Stimulated activated CD4-positive, alpha-beta T cell treated with anti-CD3 and anti-CD28 coated beads, Interleukin-4, amount 100 ng/mL, for 24 hours (primary cell): ENCODE results near the gene LCAT.
"Not testable (repeated sequence)": the region's sequence is repeated elsewhere in the genome, so short reads cannot be mapped to it uniquely, and the experiment has no call there.

Experiments used
- DNase-seq: peaks from one replicate; pipeline ENCODE4 v3.0.0-alpha.2; 2020

The LCAT gene

DNA sequence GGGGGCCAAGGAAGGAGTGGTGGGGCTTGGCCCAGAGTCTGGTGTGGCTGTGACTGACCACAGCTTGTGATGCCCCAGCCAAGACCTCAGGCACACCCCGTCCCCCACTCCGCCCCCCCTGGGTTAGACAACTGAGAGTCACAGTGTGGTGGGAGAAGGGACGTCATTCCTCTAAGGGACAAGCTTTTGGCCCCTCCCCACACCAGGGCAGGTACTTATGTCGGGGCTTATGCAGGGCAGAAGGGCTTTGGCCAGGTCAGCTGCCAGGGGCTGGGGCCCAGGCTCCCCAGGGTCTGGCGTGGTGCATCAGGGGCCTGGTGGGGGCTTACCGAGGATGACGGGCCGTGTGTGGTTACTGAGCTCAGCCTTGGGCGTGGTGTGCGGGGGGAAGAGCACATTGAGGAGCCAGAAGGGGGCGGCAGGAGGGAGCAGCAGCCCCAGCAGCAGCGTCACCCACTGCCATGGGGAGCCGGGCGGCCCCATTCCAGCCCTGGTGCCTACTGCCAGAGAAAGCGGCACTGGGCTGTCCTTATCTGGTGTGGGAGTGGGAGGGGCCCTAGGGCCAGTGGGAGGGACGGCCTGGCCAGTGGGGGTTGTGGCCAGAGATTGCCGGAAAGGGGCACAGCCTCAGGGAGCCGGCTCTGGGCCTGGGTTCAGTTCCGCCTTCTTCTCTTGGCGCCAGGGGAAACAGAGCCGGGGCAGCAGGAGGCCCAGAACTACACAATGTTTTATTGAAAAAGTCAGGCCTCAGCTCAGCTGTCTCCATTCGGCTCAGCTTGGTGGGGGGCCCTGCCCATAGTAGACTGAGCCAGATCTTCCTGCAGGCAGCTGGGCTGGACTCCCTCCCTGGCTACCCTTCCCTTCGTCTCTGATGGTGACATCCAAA, at the start of gene LCAT:
Gene LCAT, minus strand, starts transcription at position 502 of the 886 bp plus-strand sequence. Its CDS starts 19 bp downstream, at position 483.
- DNase-seq, result no peak

DNA sequence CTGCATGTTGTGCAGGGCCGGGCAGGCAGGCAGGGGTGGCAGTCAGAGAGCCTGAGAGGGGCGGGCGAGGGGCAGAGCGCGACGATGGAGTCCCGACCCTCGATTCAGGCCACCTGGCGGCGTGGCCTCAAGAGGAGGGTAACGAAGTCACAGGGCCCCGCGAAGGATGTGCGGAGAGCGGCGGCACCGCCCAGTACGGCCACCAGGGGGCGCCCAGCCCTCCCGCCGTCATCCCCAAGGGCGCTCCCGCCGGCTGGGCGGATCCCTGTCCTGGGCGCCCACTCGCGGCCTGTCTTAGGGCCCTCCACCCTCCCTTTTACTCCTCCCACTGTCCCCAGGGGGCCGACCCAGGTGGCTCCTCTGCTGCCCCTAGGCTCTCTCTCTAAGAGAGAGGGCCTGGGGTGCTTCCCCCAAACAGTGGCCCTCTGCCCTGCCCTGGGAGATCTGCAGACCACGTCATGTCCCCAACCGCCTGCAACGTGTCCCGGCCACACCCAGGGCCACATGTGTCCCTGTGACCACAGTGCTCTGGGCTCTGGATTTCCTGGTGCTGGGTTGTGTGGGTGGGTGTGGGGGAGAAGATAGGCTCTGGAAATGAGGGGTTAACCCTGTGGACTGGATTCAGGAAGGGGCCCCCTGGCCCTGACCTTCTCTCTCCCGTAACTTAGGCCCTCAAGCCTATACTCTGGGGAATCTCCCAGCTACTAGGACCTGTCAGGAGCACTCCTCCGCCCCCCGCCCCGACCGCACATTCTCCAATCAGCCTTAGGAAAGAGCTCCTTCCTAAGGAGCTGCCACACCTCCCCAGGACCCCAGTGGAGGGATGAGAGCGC, 49.5 kb upstream of the LCAT start:
- peak; percentile 82 for DNase-seq

DNA sequence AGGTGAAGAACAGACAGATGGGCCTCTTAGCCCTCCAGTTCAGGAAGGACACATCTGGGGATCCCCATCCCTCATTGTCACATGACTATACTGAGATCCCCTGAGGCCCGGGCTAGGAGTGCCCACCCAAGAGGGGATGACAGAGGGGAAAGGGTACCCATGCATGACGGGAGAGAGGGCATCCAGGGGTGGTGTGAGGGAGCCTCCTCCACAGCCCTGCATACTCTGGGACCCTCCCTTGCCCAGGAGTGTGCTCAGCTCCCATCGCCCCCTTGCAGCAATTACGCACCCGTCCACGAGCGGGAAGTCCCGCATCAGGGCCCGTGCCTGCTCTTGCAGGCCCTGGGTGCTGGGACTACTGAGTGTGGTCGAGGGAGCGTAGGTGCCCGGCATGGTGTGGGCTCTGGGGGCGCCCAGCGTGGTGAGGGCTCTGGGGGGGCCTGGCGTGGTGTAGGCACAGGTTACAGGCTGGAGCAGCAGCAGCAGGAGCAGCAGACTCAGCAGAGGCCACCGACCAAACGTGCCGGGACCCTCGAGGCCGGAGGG, 48.8 kb upstream of the LCAT start:
- no peak for DNase-seq

DNA sequence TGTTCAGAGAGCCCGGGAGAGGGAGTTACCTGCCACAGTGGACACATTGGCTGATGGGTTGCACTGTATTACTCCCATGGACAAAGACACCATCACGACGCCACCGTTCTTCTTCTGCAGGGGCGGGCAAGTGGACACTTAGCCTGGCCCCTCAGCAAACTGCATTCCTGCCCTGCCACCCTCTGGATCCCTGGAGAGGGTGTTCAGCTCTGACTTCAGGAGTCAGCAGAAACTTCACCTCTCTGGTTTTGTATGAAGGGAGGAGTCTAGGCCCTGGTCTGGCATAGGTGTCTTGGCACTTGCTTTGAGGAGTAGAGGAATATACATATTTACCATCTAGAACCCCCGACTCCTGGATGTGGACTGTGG, 46.1 kb upstream of the LCAT start:
- no peak for DNase-seq

DNA sequence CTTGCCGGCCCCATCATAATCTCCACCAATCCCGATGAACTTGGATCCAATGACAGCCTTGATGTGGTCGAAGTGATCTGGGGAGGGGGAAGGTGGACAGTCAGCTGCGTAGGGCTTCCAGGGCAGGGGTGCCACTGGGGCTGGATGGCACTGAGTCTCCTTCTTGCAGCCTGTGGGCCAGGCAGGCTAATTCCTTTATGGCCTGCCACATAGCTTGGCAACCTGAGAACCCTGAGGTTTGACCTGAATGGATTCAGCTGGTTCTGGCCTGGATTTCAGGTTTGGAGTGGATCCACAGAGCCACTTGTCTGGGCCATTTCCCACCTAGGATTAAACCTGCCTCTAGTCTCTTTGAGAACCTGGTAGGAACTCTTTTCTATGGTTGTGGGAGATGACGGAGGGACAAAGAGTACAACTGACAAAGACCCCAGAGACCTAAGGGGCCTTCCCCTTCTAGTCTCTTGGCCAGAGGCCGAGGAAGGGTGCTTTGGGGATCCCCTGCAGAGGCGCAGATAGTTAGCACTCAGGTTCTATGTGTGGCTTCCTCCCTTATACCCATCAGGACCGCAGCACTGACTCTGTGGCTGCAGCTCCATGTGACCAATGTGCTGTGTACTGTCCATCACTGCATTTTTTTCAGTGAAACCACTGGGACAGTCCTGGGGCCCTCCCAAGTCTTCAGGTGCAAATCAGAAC, 45.5 kb upstream of the LCAT start:
- DNase-seq, result no peak

DNA sequence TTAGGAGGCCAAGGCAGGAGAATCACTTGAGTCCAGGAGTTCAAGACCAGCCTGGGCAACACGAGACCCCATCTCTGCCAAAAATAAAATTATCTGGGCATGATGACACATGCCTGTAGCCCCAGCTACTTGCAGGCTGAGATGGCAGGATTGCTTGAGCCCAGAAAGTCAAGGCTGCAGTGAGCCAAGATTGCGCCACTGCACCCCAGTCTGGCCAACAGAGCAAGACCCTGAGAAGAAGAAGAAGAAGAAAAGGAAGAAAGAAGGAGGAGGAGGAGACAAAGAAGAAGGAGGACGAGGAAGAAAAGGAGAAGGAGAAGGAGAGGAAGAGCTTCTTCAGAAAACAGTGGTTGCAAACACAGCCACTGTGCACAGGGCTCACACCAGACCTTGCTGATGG, 44.8 kb upstream of the LCAT start:
- no peak for DNase-seq

GRCh38 chr16:67987460-67988160, 43.7 kb upstream of the LCAT start:
- DNase-seq, result no peak

- no peak for DNase-seq
These were observed 43.0 kb upstream of the LCAT start for GRCh38 chr16:67986949-67987348.

- no peak for DNase-seq
These were observed 38.2 kb upstream of the LCAT start for GRCh38 chr16:67982011-67982696.

DNA sequence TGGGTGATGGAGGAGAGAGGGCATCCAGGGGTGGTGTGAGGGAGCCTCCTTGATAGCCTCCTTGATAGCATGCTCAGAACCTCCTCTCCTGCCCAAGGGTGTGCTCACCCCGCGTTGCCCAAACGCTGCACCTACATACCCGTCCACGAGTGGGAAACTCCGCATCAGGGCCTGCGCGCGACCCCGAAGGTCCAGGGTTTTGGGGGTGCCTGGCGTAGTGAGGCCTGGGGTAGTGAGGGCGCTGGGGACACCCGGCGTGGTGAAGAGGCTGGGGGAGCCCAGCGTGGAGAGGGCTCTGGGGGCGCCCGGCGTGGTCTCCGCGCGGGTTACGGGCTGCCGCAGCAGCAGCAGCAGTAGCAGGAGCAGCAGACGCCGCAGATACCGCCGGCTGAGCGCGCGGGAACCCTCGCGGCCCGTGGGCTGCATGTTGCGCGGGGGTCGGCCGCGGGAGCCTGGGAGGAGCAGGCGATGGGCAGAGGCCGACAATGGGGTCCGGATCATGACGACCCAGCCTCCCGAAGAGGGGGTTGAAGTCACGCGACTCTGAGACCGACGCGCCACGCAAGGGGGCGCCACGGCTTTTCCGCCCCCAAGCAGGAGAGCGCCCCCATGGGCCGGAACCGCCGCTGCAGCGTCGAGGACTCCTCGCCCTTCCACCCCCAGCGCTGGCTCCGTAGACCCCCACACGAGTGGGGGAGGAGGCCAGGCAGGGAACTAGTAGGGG, 36.2 kb upstream of the LCAT start, which contains the start of gene DPEP3:
Gene DPEP3, minus strand, starts transcription at position 545 of the 724 bp plus-strand sequence. Its CDS starts 119 bp downstream, at position 426.
- no peak for DNase-seq

GRCh38 chr16:67977469-67978227, 33.7 kb upstream of the LCAT start:
- DNase-seq, result no peak

DNA sequence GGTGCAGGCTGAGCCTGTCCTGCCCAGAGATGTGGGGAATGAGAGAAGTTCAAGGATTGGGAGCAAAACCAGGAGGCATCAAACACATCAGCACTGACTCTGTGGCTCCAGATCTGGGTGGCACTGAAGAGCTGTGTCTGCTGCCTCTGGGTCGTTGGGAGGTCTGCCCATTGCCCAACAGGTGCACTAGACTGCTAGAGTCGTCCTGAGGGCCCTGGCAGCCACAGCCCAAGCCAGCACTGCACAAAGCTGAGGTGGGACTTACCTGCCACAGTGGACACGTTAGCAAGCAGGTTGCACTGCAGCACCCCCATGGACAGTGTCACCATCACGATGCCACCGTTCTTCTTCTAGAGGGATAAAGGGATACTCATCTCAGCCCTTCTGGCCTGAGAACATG, 33.1 kb upstream of the LCAT start:
- DNase-seq, result no peak

DNA sequence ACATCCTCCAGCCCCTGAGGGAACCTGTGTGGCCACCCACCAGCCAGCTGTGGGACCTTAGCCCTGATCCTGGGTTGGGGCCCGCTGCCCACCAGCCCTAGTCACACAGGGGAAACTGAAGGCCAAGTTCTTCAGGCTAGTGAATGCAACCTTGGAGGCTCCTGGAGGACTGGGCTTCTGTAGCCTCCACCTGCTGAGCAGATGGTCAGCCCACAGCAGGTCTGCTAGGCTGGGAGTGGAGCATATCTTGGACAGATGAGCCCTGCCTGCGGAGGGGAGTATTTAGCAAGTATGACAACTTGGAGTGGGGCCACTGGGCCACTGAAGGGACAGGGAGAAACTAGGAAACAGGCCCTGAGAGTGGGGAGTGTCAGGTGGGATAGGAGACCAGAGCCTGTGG, 32.3 kb upstream of the LCAT start:
- no peak for DNase-seq

DNA sequence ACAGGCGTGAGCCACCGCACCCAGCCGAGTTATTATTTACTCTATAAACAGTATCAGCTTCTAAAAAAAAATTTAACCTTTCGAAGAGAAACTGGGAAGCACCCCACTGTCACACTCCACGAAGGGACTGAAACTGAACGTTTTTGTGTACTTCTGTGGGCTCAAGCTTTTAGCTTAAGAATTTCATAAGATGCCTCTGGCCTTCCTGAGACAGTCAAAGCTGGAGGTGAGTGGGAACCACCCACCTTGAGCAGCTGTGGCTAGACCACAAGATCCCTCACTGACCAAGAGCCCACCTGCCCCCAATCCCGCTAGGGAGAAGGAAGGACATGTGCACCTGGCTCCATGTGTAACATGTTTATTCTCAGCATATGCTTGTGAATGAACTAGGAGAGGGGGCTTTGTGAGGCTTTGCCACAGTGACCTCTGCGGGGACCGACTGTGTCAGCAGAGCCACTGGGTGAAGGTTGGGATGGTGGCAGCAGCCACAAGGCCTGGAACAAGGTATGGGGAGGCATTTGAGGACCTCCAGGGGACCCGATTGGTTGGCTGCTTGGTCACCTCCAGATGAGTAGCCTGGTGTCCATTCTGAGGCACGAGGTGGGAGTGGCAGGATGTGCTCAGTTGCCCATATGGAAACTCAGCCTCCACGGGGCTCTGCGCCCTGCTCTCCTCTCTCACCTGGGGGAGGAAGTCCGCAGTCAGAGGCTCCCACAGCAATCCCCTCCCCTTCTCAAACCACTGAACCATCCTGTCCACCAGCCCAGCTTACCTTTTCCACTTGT, 31.6 kb upstream of the LCAT start:
- DNase-seq, result no peak

DNA sequence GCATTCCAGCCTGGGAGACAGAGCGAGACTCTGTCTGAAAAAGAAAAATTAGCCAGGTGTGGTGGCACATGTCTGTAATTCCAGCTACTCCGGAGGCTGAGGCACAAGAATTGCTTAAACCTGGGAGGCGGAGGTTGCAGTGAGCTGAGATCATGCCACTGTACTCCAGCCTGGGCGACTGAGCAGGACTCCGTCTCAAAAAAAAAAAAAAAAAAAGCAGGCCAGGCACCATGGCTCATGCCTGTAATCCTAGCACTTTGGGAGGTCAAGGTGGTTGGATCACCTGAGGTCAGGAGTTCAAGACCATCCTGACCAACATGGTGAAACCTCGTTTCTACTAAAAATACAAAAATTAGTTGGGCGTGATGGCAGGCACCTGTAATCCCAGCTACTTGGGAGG, 28.4 kb upstream of the LCAT start:
- DNase-seq, result not testable (repeated sequence)

- DNase-seq, result no peak
These were observed 27.2 kb upstream of the LCAT start for GRCh38 chr16:67971111-67971510.

DNA sequence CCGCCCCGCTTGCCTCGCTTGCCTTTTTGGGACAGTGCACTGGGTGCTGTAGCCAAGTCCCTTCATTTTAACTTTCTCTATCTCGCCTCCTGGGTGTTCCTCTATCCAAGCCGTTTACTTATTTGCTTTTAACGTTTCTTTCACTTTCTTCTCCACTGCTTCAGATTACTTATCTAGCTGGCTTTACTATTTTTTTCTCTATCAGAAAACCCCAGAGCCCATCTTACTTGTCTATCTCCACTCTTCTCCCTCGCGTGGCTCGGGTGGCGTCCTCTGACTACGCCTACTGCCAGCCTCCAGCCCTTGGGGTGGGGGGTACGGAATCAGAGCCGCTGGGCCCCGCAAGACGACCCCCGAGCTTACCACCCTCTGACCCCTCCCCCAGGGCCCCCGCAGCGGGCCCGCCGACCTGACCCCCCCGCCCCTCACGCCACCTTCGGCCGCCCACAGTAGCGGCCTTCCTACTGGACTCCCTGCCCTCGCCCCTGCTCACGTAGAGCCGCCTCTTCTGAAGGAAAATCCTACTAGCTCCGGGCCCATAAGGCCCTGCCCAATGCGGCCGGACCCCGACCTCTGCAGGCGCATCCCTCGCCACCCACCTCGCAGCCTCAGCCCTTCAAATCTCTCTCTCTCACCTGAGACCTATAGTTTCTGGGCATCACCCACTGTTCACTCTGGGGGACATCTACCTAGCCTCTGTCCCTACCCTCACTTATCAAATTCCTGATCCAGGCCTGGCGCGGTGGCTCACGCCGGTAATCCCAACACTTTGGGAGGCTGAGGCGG, 25.5 kb upstream of the LCAT start:
- no peak for DNase-seq
